Activated CD8-positive, alpha-beta T cell treated with anti-CD3 and anti-CD28 coated beads for 36 hours (primary cell): Measurements from ENCODE around the gene STARD5. TPM values are rescaled to one million over a fixed set of nuclear protein-coding genes. Genes with fewer than 3 reads are reported as not detected.
A peak's percentile ranks its signal among the peaks of the same experiment; 100 is the strongest.

Experiments
- ATAC-seq: fragments of 200-7000 bp; cut with Tn5 transposase; one replicate; pipeline ENCODE4 v1.10.0; 2021; ENCODE audit warnings: mild to moderate bottlenecking, moderate library complexity
- CTCF ChIA-PET: fragments of 350-600 bp; sonication (Branson Sonifier 250); formaldehyde crosslinking; loops from one replicate; lab custom pipeline; 2021; ENCODE audit warnings: antibody characterized with exemption; lab: Charles Lee
- POLR2A ChIA-PET: fragments of 350-600 bp; sonication (Branson Sonifier 250); formaldehyde crosslinking; loops from one replicate; lab custom pipeline; 2021; ENCODE audit warnings: antibody characterized with exemption; lab: Charles Lee
- DNase-seq: peaks from one replicate; pipeline ENCODE4 v3.0.0-alpha.2; 2020
- H3K27ac Mint-ChIP-seq: one replicate; pipeline ENCODE4 v1.8.0; 2021; ENCODE audit warnings: mild to moderate bottlenecking, mixed read lengths
- H3K27me3 Mint-ChIP-seq: one replicate; pipeline ENCODE4 v1.8.0; 2021; ENCODE audit warnings: mixed read lengths
- H3K36me3 Mint-ChIP-seq: one replicate; pipeline ENCODE4 v1.8.0; 2021; ENCODE audit warnings: low read depth, mixed read lengths
- H3K4me1 Mint-ChIP-seq: one replicate; pipeline ENCODE4 v1.8.0; 2021; ENCODE audit warnings: low read depth, mixed read lengths
- H3K4me3 Mint-ChIP-seq: one replicate; pipeline ENCODE4 v1.8.0; 2021; ENCODE audit warnings: mild to moderate bottlenecking, moderate library complexity, mixed read lengths
- H3K9me3 Mint-ChIP-seq: one replicate; pipeline ENCODE4 v1.8.0; 2021; ENCODE audit warnings: mixed read lengths
- CTCF ChIP-seq: fragments of 200-600 bp; IDR thresholded peaks from one replicate; pipeline ENCODE4 v1.8.0; 2022; ENCODE audit warnings: antibody characterized with exemption, mild to moderate bottlenecking
- intact Hi-C: fragments of 100-400 bp; cut with micrococcal nuclease; formaldehyde crosslinking; loops from one replicate; pipeline ENCODE4 v1.10.0; 2022
- total RNA-seq, 2 experiments: library from RNA; stranded (reverse); gene quantifications; one replicate each; pipeline ENCODE4 v1.2.3, GENCODE V29; 2021

The STARD5 gene
- total RNA-seq, 2 experiments from 2014 or later: 6.7 to 6.9 TPM

GRCh38 chr15:81311752-81312464 is 12.0 kb downstream of the STARD5 start:
- no peak for ATAC-seq
- ChIA-PET POLR2A (interaction anchor here (0.9 to 4.6 kb wide), 4 partner anchors 10 to 15 kb away, joined by 4 to 29 read pairs (median 10); partner anchors contain the start of gene STARD5), CTCF (interaction anchor here (0.9 to 1.1 kb wide), 3 partner anchors 15 to 37 kb away, joined by 3 to 4 read pairs (median 3); no protein-coding TSS in a partner anchor)
- TF ChIP-seq CTCF: no peak
- Mint-ChIP-seq H3K9me3 (no peaks in the 10 kb centered on the region), H3K27me3 (no peaks in the 10 kb centered on the region), H3K36me3 (peaks cover 87% of the 10 kb centered on the region), H3K27ac (peak overlapping the region; percentile 69), H3K4me1 (peaks cover 79% of the 10 kb centered on the region), H3K4me3 (no peak overlapping the region)
- intact Hi-C loops: loop anchor here (10.0 kb wide), 1 partner anchor 1347 kb away; no protein-coding TSS in a partner anchor
- DNase-seq: no peak

GRCh38 chr15:81310480-81310879 is 13.5 kb downstream of the STARD5 start:
- ATAC-seq (no peak), DNase-seq (no peak)
- intact Hi-C loops: loop anchor here (10.0 kb wide), 1 partner anchor 1346 kb away; no protein-coding TSS in a partner anchor
- Mint-ChIP-seq H3K27me3 (no peaks in the 10 kb centered on the region), H3K4me3 (no peak overlapping the region), H3K27ac (peak overlapping the region; percentile 69), H3K9me3 (no peaks in the 10 kb centered on the region), H3K36me3 (peaks cover 89% of the 10 kb centered on the region), H3K4me1 (peaks cover 79% of the 10 kb centered on the region)
- no peak for TF ChIP-seq CTCF
- CTCF ChIA-PET: interaction anchor here (1.8 to 3.2 kb wide), 2 partner anchors 9 to 35 kb away, joined by 4 to 24 read pairs; no protein-coding TSS in a partner anchor
- POLR2A ChIA-PET: interaction anchor here (1.0 to 4.6 kb wide), 3 partner anchors 9 to 30 kb away, joined by 3 to 29 read pairs (median 4); partner anchors contain the start of gene STARD5

GRCh38 chr15:81309647-81310450 is 14.1 kb downstream of the STARD5 start:
- no peak for DNase-seq
- intact Hi-C loops: loop anchor here (10.0 kb wide), 1 partner anchor 1345 kb away; no protein-coding TSS in a partner anchor
- TF ChIP-seq CTCF: no peak
- ChIA-PET CTCF (interaction anchor here (1.4 to 3.9 kb wide), 4 partner anchors 8 to 44 kb away, joined by 3 to 24 read pairs (median 8); no protein-coding TSS in a partner anchor), POLR2A (interaction anchor here (0.9 to 4.6 kb wide), 6 partner anchors 10 to 33 kb away, joined by 3 to 29 read pairs (median 4); partner anchors contain the start of gene STARD5)
- peaks cover 78% of the 10 kb centered on the region for H3K4me1 Mint-ChIP-seq
- no peak for ATAC-seq
- H3K9me3 Mint-ChIP-seq: no peaks in the 10 kb centered on the region
- H3K27ac Mint-ChIP-seq: peak overlapping the region; percentile 61
- H3K4me3 Mint-ChIP-seq: no peak overlapping the region
- peaks cover 89% of the 10 kb centered on the region for H3K36me3 Mint-ChIP-seq
- H3K27me3 Mint-ChIP-seq: no peaks in the 10 kb centered on the region

GRCh38 chr15:81308260-81308659 is 15.7 kb downstream of the STARD5 start:
- Mint-ChIP-seq H3K9me3 (no peaks in the 10 kb centered on the region), H3K4me3 (no peak overlapping the region), H3K36me3 (peaks cover 98% of the 10 kb centered on the region), H3K27ac (peak overlapping the region; percentile 21), H3K27me3 (no peaks in the 10 kb centered on the region), H3K4me1 (peaks cover 83% of the 10 kb centered on the region)
- ATAC-seq (no peak), DNase-seq (no peak)
- CTCF ChIA-PET: interaction anchor here (0.7 to 3.9 kb wide), 10 partner anchors 10 to 42 kb away, joined by 3 to 24 read pairs (median 6); partner anchors contain the start of gene STARD5
- POLR2A ChIA-PET: interaction anchor here (1.4 to 4.6 kb wide), 4 partner anchors 9 to 18 kb away, joined by 5 to 29 read pairs (median 10); partner anchors contain the start of gene STARD5
- no peak for TF ChIP-seq CTCF
- intact Hi-C loops: no loop called here
